ENCODE measurements around the gene GYG1.

DNA sequence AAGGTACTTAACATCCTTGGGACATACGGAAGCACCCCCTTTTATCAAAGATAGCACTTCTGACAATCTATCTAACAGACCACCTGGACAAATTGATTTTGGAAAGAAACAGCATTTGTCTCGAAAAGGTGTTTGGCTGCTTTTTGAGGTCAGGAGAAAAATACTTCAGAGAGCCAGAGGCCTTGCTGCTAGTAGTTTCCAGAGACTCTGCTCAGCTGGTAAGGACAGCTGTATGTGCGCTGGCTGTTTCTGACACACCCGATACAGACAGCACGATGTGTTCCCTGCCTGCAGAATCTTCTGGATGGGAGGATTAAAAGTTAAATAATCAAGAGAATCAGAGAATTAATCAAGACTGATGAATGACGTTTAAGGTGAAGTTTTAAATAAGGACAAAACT is 15.6 kb upstream of the GYG1 start:
- TF ChIP-seq, protein P1, sequence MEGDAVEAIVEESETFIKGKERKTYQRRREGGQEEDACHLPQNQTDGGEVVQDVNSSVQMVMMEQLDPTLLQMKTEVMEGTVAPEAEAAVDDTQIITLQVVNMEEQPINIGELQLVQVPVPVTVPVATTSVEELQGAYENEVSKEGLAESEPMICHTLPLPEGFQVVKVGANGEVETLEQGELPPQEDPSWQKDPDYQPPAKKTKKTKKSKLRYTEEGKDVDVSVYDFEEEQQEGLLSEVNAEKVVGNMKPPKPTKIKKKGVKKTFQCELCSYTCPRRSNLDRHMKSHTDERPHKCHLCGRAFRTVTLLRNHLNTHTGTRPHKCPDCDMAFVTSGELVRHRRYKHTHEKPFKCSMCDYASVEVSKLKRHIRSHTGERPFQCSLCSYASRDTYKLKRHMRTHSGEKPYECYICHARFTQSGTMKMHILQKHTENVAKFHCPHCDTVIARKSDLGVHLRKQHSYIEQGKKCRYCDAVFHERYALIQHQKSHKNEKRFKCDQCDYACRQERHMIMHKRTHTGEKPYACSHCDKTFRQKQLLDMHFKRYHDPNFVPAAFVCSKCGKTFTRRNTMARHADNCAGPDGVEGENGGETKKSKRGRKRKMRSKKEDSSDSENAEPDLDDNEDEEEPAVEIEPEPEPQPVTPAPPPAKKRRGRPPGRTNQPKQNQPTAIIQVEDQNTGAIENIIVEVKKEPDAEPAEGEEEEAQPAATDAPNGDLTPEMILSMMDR (IDR thresholded peaks at IDR 0.05; ENCODE audit: low read length): no peak
- TF ChIP-seq EZH2 (IDR thresholded peaks at IDR 0.05; ENCODE audit: borderline replicate concordance, low read length): no peak
